Caki2 (cell line): ENCODE data around the gene SLC6A8. TPM values are rescaled to one million over a fixed set of nuclear protein-coding genes. Genes with fewer than 3 reads are reported as not detected.
A peak's percentile ranks its signal among the peaks of the same experiment; 100 is the strongest.
"Not testable (repeated sequence)": the region's sequence is repeated elsewhere in the genome, so short reads cannot be mapped to it uniquely, and the experiment has no call there.

Experiments
- DNase-seq: peaks from one replicate; pipeline ENCODE4 v3.0.0-alpha.2; 2015; ENCODE audit warnings: low read depth
- in situ Hi-C: cut with HindIII; loops from 2 replicates; pipeline ENCODE4 v1.10.0; 2016; ENCODE audit warnings: low sequenced_read_pairs, low pct_unique_long_range_greater_than_20kb, mixed read lengths
- total RNA-seq: library from RNA; depleted of rRNA; stranded (reverse); fragments of >200 nt; shearing (Covaris generic); gene quantifications from 2 replicates; pipeline ENCODE4 v1.2.3, GENCODE V29; 2014; ENCODE audit warnings: low replicate concordance

Gene SLC6A8
- total RNA-seq, 1 experiment from 2014 or later: 2.1 TPM

DNA sequence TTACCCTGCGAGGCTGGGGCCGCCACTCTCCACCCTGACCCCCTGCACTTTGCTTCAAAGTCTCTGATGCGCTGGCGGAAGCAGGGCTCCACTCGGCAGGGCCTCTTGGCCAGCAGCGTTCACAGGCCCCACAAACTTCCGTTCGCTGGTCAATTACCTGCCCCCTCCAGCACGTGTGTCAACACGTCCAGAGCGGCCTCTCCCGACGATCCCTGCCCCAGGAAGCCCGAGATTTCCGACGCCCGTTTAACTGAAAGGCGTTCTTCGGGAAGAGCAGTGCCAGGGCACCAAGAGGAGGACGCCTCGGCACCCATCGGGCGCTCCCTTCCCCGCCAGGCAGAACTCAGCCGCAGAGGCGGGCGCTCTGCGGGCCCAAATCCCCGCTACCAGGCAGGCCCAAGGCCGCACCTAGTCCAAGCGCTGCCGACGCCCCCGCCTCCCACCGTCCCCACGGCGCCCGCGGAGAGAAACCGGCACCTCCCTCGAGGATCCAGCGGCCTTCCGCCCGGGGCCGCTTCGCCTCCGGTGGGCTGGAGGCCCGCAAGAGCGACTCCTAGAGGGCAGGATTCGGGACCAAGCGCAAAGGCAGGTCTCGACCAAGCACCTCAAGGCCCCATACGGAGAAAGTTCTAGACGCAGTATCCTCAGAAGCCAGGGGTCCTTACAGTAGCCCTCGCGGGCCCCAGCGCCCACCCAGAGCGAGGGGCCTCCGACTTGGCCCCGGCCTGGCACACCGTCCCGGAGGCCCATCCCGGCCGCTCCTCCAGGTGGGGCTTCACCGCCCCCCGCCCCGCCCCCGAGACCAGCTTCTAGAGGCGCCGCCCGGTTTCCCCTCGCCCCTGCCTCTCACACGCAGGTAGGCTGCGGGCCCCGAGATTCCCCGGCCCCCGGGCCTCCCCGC is 35.9 kb downstream of the SLC6A8 start:
- peak; percentile 59 for DNase-seq
- in situ Hi-C loops: no loop called here

DNA sequence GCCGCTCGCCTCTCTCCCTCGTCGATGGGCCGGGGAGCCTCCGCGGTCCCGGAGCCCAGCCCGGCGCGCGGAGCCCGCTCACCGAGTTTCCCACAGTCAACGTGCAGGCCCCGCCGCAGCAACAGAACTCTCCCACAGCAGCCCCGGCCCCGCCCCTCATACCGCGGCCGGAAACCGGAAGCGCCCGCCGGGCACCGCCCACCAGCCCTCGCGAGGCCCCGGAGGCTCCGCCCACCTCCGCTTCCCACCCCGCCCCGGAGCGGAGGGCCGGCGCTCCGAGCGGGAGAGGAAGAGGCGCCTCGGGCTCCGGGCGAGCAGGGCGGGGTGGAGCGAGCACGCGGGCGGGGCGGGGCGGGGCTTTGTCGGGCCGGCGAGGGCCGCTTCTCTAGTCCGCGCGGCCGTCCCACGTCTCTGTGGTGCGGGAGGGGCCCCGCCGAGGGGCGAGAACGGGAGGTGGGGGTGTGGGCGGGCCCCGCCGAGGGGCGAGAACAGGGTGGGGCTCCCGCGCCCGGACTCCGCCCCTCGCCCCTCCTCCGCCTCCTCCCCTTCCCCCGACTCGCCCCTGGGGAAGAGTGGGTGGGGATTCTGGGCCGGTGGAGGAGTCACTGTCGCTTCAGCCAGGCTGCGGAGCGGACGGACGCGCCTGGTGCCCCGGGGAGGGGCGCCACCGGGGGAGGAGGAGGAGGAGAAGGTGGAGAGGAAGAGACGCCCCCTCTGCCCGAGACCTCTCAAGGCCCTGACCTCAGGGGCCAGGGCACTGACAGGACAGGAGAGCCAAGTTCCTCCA is 36.7 kb downstream of the SLC6A8 start, which contains the start of the genes ABCD1 and BCAP31:
Gene ABCD1, plus strand, starts transcription at position 605 of the 787 bp plus-strand sequence. CDS start 411 bp downstream, outside the sequence.
Gene BCAP31, minus strand, starts transcription at position 136 of the 787 bp plus-strand sequence. CDS start 1,143 bp downstream, outside the sequence.
- peak; percentile 89 for DNase-seq
- in situ Hi-C loops: no loop called here

DNA sequence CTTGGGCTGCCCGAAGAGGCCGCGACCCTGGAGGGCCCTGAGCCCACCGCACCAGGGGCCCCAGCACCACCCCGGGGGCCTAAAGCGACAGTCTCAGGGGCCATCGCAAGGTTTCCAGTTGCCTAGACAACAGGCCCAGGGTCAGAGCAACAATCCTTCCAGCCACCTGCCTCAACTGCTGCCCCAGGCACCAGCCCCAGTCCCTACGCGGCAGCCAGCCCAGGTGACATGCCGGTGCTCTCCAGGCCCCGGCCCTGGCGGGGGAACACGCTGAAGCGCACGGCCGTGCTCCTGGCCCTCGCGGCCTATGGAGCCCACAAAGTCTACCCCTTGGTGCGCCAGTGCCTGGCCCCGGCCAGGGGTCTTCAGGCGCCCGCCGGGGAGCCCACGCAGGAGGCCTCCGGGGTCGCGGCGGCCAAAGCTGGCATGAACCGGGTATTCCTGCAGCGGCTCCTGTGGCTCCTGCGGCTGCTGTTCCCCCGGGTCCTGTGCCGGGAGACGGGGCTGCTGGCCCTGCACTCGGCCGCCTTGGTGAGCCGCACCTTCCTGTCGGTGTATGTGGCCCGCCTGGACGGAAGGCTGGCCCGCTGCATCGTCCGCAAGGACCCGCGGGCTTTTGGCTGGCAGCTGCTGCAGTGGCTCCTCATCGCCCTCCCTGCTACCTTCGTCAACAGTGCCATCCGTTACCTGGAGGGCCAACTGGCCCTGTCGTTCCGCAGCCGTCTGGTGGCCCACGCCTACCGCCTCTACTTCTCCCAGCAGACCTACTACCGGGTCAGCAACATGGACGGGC is 37.5 kb downstream of the SLC6A8 start:
- in situ Hi-C loops: no loop called here
- no peak for DNase-seq

DNA sequence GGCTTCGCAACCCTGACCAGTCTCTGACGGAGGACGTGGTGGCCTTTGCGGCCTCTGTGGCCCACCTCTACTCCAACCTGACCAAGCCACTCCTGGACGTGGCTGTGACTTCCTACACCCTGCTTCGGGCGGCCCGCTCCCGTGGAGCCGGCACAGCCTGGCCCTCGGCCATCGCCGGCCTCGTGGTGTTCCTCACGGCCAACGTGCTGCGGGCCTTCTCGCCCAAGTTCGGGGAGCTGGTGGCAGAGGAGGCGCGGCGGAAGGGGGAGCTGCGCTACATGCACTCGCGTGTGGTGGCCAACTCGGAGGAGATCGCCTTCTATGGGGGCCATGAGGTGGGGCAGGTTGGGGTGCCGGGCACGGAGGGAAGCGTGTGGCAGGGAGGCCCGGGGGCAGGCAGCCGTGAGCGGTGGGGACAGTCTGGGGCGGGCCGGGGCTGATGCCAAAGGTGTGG is 38.1 kb downstream of the SLC6A8 start:
- in situ Hi-C loops: no loop called here

DNA sequence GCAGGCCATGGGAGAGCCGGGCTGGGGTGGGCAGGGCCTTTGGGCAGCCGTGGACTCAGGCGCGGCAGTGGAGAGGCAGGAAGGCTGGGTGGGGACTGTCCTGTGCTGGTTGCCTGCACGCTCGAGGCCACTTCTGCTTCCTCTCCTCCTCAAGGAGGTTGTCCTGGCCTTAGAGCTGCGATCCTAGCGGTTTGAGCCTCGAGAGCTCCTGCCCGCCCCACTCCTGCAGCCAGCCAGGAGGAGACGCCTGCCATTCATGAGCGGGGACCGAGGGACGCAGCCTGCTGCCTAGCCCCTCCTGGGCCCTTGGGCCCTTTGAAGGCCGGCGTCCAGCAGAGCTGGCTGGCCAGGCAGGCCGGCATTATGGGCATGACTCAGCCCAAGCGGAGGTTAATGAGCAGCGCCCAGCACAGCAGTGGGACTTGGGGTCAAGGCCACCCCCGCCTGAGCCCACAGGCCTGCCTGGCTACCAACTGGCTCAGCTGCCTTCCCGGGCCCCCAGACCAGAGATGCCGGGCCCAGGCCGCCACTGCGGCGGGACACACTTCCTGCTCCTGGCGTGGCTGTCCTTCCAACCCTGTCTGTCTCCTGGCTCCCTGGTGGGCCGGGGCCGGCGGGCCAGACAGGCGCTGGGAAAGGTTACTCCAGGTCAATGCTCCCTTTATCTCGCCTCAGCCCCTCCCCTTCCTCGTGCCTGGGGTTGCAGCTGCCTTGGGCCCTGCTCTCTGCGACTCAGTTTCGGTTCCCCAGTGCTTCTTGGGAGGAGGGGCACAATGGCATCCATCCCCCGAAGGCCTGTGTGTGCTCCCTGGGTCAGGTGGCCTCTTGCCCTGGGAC is 38.8 kb downstream of the SLC6A8 start:
- in situ Hi-C loops: no loop called here
- peak; percentile 55 for DNase-seq

More for the DNA sequence above, 38.1 kb downstream of the SLC6A8 start:
- DNase-seq: no peak

DNA sequence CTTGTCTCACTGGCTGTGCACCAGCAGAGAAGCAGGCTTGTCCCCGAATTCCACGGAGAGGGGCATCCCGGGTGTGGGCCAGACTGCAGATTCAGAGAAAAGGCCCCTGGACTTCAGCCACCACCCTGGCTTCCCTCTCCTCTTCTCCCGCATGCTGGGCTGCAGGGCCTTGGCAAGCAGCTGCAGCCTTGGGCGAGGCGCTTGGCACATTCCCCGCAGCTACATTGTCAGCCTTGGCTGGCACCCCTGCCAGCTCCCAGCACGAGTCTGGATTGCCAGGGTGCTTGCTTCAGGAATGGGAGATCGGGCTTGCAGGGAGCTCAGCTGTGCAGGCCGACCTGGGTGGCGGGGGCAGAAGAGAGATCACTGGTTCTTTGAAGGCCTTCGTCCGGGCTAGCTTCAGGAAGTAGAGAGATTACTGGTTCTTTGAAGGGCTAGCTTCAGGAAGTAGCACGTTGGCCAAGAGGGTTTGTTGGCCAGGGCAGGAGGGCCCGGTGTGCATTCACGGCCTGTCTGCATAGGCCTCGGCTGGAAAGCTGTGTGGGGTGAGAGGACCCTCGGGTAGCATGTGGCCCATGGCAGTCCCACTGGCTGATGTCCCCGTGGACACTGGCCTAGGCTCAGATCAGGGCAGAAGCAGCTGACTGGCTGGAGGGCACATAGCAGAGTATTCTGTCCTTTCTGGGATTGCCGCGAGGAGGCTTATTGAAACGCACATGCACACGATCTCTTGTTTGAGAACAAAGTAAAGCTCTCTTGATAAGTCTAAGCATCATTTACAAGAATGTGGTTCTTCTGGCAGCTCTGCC is 39.6 kb downstream of the SLC6A8 start:
- in situ Hi-C loops: no loop called here
- no peak for DNase-seq

DNA sequence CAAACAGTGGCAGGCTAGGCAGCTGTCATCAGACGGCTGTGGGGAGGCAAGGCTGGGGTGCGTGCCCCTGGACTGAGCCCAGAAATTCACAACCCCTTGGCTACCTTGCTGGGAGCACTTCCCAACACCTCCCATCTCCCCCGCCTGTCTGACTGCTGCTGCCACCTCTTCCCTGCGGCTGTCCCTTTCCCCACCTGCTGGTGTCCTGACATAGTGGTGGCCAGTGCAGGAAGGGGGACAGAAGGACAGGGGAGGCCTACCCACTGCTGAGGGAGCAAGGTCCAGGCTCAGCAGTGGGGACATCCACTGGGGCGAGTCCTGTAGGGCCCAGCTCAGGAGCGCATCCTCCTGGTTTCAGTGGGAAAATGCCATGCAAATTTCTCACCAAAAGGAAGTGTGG is 40.4 kb downstream of the SLC6A8 start:
- in situ Hi-C loops: no loop called here
- no peak for DNase-seq

DNA sequence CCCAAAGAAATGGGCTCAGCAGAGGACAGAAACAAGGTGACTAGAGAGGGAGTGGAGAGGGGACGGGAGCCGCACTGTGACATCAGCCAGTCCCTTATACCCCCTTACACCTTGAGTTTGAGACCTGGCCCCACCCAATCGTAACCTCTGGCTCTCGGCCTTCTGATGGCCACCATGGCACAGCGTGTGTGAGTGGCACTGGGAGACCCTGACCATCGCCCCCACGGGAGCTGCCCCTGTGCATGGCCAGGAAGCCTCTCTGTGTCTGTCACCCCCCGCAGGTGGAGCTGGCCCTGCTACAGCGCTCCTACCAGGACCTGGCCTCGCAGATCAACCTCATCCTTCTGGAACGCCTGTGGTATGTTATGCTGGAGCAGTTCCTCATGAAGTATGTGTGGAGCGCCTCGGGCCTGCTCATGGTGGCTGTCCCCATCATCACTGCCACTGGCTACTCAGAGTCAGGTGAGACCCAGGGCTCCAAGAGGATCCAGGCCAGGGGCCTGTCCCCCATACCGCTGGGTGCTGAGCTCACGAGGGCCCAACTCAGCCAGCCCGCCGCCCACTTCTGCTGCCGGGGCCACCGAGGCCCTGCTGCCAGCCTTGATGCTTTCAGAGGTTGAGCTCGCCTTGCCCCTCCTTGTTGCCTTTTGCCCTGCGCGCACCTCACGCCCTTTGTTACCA is 41.4 kb downstream of the SLC6A8 start:
- DNase-seq: no peak
- in situ Hi-C loops: no loop called here

DNA sequence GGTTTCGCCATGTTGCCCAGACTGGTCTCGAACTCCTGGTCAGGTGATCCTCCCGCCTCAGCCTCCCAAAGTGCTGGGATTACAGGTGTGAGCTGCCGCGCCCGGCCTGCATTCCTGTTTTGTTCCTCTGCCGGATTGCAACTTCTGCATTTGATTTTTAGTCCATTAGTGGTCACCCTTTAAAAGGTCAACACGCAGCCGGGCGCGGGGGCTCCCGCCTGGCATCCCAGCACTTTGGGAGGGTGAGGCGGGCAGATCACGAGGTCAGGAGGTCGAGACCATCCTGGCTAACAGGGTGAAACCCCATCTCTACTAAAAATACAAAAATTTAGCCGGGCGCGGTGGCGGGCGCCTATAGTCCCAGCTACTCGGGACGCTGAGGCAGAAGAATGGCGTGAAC is 42.4 kb downstream of the SLC6A8 start:
- in situ Hi-C loops, DNase-seq: not testable (repeated sequence)

DNA sequence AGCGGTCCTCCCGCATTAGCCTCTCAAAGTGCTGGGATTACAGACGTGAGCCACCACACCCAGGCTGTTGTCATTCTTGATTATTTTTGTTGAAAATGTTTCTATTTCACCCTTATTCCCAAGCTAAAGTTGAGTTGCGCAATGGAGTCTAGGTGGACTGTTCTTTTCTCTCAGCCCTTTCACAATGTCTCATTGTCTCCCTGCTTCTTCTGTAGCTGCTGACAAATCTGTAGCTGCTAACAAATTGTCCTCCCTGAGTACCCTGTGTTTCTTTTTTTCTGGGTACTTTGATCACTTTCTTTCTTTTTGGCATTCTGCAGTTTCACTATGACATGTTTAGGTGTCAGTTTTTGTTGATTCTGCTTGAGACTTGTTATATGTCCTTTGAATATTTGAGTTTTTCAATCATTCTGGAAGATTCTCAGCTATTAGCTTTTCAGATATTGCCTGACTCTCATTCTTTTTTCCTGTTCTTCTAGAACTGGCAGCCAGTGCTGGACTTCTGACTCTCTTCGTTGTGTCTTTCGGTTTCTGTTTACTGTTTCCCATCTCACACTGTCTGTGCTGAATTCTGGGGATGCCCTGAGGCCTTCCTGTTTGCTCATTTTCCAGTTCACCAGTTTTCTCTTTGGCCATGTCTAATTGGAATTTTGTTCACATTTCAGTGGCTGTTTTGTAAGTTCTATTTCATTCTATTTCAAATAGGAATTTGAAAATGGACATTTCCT is 43.6 kb downstream of the SLC6A8 start:
- no peak for DNase-seq
- in situ Hi-C loops: no loop called here

DNA sequence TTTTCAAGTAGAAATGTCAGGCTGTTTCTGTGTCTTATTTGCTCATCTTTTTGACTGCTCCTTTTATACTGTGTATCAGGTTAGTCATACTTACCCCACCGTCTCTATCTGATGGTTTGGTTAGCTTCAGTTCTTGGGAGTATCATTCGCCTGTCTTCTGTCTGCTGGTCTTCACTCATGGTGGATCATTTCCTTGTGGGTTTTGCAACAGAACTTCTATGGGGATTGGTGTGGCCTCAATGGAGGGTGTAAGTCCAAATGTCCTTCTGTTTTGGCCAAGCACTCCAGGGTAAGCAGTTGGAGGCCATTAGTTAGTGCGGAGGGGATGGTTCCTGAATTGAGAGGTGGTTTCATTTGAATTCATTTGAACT is 44.1 kb downstream of the SLC6A8 start:
- no peak for DNase-seq
- in situ Hi-C loops: no loop called here

DNA sequence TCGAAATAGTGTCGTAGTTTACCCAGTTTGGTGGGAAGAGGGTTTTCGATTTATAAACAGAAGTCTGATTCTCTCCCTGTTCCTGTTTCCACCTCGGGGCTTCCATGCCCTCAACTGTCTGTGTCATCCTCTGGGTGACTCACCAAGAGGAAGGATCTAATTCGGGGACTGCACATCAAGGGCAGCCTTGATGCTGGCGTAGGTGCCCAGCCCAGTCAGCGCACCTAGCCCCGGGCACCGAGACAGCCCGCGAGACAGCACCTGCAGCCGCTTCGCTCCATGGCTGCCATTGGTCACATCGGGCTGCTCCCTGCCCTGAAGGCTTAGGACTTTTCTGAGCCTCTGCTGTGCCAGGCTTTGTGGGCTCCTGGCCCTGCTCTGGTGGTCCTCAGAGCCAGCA is 44.7 kb downstream of the SLC6A8 start:
- in situ Hi-C loops: no loop called here
- DNase-seq: no peak

DNA sequence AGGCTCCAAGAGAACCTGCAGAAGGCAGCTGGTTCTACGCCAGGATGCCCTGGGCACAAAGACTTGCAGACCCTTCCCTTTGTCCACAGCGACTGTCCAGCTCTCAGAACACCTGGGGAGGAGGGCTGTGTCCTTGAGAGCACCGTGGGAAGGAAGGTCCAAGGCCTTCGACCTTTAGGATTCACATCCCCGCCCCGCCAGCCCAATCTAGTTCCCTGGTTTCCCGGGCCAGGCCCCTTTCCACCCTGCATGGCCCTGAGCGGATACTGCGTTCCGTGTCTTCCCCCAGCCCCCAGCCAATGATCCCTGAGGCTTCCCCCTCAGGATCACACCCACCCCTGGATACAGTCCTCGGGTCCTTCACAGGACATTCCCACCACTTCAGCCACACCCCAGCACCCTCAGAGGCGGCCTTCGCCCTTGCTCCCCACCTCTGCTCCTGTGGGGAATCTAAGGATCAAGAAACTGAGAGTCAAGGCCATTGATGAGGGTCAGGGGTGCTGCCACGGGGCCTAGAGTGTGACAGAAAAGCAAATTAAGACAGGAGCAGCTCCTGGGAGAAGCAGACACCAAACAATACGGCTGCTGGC is 46.0 kb downstream of the SLC6A8 start:
- in situ Hi-C loops: no loop called here
- no peak for DNase-seq

DNA sequence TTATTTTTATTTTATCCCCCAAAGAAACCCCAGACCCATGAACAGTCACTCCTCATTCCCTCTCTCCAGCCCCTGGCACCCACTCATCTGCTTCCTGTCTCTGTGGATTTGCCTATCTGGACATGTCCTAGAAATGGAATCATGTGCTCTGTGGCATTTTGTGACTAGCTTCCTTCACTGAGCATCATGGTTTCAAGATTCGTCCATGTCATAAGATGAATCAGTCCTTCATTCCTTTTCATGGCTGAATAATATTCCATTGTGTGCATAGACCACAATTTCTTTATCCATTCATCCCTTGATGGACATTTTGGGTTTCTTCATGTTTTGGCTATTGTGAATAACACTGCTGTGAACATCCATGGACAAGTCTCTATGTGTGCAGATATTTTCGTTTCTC is 47.1 kb downstream of the SLC6A8 start:
- DNase-seq: no peak
- in situ Hi-C loops: no loop called here

DNA sequence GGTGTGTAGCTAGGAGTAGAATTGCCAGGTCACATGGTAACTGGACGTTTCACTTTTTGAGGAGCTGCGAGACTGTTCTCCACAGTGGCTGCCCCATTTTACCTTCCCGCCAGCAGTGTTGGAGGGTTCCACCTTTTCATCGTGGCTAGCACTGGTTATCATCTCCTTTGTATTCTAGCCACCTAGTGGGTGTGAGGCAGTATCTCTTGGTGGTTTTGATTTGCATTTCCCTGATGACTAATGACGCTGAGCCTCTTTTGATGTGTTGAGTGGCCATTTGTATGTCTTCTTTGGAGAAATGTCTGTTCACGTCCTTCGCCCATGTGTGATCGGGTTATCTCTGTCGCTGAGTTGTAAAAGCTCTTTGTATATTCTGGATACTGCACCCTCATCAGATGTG is 47.5 kb downstream of the SLC6A8 start:
- no peak for DNase-seq
- in situ Hi-C loops: no loop called here
